Type B pancreatic cell (in vitro differentiated cells): ENCODE data around the gene FUT8. TPM values are rescaled to one million over a fixed set of nuclear protein-coding genes. Genes with fewer than 3 reads are reported as not detected.

ENCODE experiments used
- DNase-seq: peaks from one replicate; pipeline ENCODE4 v3.0.0; 2021; ENCODE audit warnings: mixed read lengths; ENCODE audit not compliant: unreplicated experiment; ENCODE audit errors: extremely low spot score
- H3K27ac Mint-ChIP-seq: 2 replicates; pipeline ENCODE4 v1.8.0; 2021; ENCODE audit warnings: mild to moderate bottlenecking, mixed read lengths
- H3K27me3 Mint-ChIP-seq: 2 replicates; pipeline ENCODE4 v1.8.0; 2021; ENCODE audit warnings: mixed read lengths
- H3K36me3 Mint-ChIP-seq: 2 replicates; pipeline ENCODE4 v1.8.0; 2021; ENCODE audit warnings: mixed read lengths
- H3K4me1 Mint-ChIP-seq: one replicate; pipeline ENCODE4 v1.8.0; 2021; ENCODE audit warnings: mixed read lengths; ENCODE audit not compliant: unreplicated experiment
- H3K4me3 Mint-ChIP-seq: 2 replicates; pipeline ENCODE4 v1.8.0; 2021; ENCODE audit warnings: mild to moderate bottlenecking, mixed read lengths
- H3K9me3 Mint-ChIP-seq: 2 replicates; pipeline ENCODE4 v1.8.0; 2021; ENCODE audit warnings: mixed read lengths
- CTCF ChIP-seq: fragments of 200-600 bp; sonication (generic); conservative IDR thresholded peaks from 2 replicates; pipeline ENCODE4 v1.5.0; 2021; ENCODE audit warnings: antibody characterized with exemption, mild to moderate bottlenecking
- total RNA-seq: library from RNA; stranded (reverse); gene quantifications from 2 replicates; pipeline ENCODE4 v1.2.1, GENCODE V29; 2021; ENCODE audit warnings: low replicate concordance

The FUT8 gene
- total RNA-seq, 1 donor from 2014 or later: 67.4 TPM

- no peak for TF ChIP-seq CTCF
- Mint-ChIP-seq H3K9me3 (peaks cover 16% of the 10 kb centered on the region), H3K4me1 (no peaks in the 10 kb centered on the region), H3K4me3 (no peak overlapping the region), H3K27ac (no peak overlapping the region), H3K36me3 (peaks cover 4% of the 10 kb centered on the region), H3K27me3 (no peaks in the 10 kb centered on the region)
- no peak for DNase-seq
These were observed 244.0 kb downstream of the FUT8 start for GRCh38 chr14:65656554-65656953.

- Mint-ChIP-seq H3K27me3 (no peaks in the 10 kb centered on the region), H3K36me3 (no peaks in the 10 kb centered on the region), H3K9me3 (peaks cover 9% of the 10 kb centered on the region), H3K27ac (no peak overlapping the region), H3K4me3 (no peak overlapping the region), H3K4me1 (no peaks in the 10 kb centered on the region)
- DNase-seq: no peak
- TF ChIP-seq CTCF: no peak
These were observed 245.7 kb downstream of the FUT8 start for GRCh38 chr14:65658202-65658601.

- TF ChIP-seq CTCF: no peak
- Mint-ChIP-seq H3K4me3 (no peak overlapping the region), H3K27me3 (no peaks in the 10 kb centered on the region), H3K9me3 (peaks cover 3% of the 10 kb centered on the region), H3K4me1 (no peaks in the 10 kb centered on the region), H3K36me3 (no peaks in the 10 kb centered on the region), H3K27ac (no peak overlapping the region)
- no peak for DNase-seq
These were observed 249.3 kb downstream of the FUT8 start for GRCh38 chr14:65661865-65662264.

GRCh38 chr14:65664436-65664835, 251.9 kb downstream of the FUT8 start:
- Mint-ChIP-seq H3K4me1 (no peaks in the 10 kb centered on the region), H3K36me3 (no peaks in the 10 kb centered on the region), H3K27ac (no peak overlapping the region), H3K27me3 (no peaks in the 10 kb centered on the region), H3K9me3 (no peaks in the 10 kb centered on the region), H3K4me3 (no peak overlapping the region)
- no peak for DNase-seq
- no peak for TF ChIP-seq CTCF

GRCh38 chr14:65676361-65677014, 264.0 kb downstream of the FUT8 start:
- DNase-seq: no peak
- H3K36me3 Mint-ChIP-seq: no peaks in the 10 kb centered on the region
- no peak overlapping the region for H3K27ac Mint-ChIP-seq
- no peak for TF ChIP-seq CTCF
- peaks cover 11% of the 10 kb centered on the region for H3K4me1 Mint-ChIP-seq
- H3K27me3 Mint-ChIP-seq: no peaks in the 10 kb centered on the region
- H3K9me3 Mint-ChIP-seq: no peaks in the 10 kb centered on the region
- H3K4me3 Mint-ChIP-seq: no peak overlapping the region

GRCh38 chr14:65685572-65685971, 273.0 kb downstream of the FUT8 start:
- no peak for TF ChIP-seq CTCF
- Mint-ChIP-seq H3K4me3 (no peak overlapping the region), H3K4me1 (no peaks in the 10 kb centered on the region), H3K9me3 (no peaks in the 10 kb centered on the region), H3K27me3 (no peaks in the 10 kb centered on the region), H3K36me3 (no peaks in the 10 kb centered on the region), H3K27ac (no peak overlapping the region)
- no peak for DNase-seq
